Colonic mucosa (tissue), 4 donors: ENCODE measurements around the gene CPEB4. TPM values are rescaled to one million over a fixed set of nuclear protein-coding genes. Genes with fewer than 3 reads are reported as not detected.

Source experiments
- DNase-seq: peaks from one replicate; pipeline ENCODE4 v3.0.0-alpha.2; 2020
- H3K27ac ChIP-seq: fragments of 200-600 bp; one replicate; pipeline ENCODE4 v1.8.0; 2021
- H3K27me3 ChIP-seq: fragments of 200-600 bp; one replicate; pipeline ENCODE4 v1.8.0; 2021
- H3K36me3 ChIP-seq: fragments of 200-600 bp; one replicate; pipeline ENCODE4 v1.8.0; 2021
- H3K4me1 ChIP-seq: fragments of 200-600 bp; one replicate; pipeline ENCODE4 v1.8.0; 2021; ENCODE audit warnings: mild to moderate bottlenecking
- H3K4me3 ChIP-seq: fragments of 200-600 bp; one replicate; pipeline ENCODE4 v1.8.0; 2021
- H3K9ac ChIP-seq, 2 donors: one replicate each; pipeline ENCODE4 v1.7.0; 2013; ENCODE audit warnings: control low read depth in 2 of 2, low read depth in 2 of 2, low read length in 2 of 2
- H3K9me3 ChIP-seq: fragments of 200-600 bp; one replicate; pipeline ENCODE4 v1.8.0; 2021
- intact Hi-C: fragments of 100-400 bp; cut with DNase I; formaldehyde crosslinking; loops from one replicate; pipeline ENCODE4 v1.14.1; 2022
- total RNA-seq, 2 donors: library from RNA; stranded (reverse); fragmentation: NEBNext Ultra II Directional in 1 of 2; extraction: Animal tissue kit (Norgen Biotek cat#: 25700) in 1 of 2; gene quantifications; one replicate each; pipeline ENCODE4 v1.2.1, GENCODE V29; 2021
- TF ChIP-seq, protein P1 (sequence below): fragments of 200-600 bp; IDR thresholded peaks from one replicate; pipeline ENCODE4 v1.8.0; 2022; ENCODE audit warnings: antibody characterized with exemption, mild to moderate bottlenecking
- donor health status: healthy.
- donor health status: DM: no; HTN: no; CAD: no.
- donor health status: DM: no; HTN: no; CAD: no.

CPEB4 gene
- total RNA-seq, 2 donors from 2014 or later: 23.3 to 41.7 TPM

DNA sequence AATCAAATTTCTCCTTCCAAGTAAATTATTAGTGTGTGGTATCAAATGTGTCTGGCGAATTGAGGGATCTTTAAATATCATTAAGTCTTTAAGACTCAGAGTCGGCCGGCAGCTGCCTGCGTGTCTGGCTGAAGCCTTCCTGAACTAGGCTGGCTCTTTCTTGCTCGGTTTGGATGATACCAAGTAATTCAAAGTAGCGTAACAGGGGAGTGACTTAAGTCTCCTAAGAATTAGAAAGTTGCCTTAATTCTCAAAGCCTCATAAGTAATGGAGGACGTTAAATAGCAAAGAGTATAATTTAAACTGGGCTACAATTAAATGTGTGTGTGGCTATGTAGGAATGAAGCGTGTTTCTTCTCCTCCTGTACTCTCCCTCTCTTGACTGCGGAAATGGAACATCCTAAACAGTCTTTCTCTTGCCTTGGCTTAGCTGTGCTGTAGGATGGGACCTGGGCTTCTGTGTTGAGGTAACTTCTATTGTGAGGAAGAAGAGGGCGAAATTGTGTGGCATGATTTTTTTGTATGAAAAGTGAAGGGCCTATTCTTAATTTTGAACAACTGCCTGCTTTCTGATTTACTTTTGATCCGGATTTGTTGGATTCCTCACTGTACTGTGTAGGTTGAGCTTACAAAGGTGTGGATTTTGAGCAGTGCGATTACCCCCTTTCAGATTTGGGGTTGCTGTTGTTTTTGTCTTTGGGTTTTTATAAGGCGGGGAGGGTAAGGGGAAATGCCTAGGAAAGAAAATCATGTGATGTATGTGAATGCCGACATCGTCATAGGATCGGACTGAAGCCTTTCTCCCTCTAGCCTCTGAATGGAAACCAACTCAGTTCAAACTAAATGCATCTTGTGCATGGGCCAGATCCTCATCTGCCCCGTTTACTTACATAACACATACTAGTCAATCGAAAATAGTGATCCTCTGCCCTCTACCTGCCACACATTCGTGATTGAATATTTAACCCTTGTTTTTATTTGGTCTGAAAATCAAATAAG lies 29.9 kb downstream of the CPEB4 start:
- H3K36me3 ChIP-seq: no peaks in the 10 kb centered on the region
- TF ChIP-seq, protein P1, sequence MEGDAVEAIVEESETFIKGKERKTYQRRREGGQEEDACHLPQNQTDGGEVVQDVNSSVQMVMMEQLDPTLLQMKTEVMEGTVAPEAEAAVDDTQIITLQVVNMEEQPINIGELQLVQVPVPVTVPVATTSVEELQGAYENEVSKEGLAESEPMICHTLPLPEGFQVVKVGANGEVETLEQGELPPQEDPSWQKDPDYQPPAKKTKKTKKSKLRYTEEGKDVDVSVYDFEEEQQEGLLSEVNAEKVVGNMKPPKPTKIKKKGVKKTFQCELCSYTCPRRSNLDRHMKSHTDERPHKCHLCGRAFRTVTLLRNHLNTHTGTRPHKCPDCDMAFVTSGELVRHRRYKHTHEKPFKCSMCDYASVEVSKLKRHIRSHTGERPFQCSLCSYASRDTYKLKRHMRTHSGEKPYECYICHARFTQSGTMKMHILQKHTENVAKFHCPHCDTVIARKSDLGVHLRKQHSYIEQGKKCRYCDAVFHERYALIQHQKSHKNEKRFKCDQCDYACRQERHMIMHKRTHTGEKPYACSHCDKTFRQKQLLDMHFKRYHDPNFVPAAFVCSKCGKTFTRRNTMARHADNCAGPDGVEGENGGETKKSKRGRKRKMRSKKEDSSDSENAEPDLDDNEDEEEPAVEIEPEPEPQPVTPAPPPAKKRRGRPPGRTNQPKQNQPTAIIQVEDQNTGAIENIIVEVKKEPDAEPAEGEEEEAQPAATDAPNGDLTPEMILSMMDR: no peak
- H3K27ac ChIP-seq: peak overlapping the region; percentile 71
- H3K27me3 ChIP-seq: no peaks in the 10 kb centered on the region
- H3K4me3 ChIP-seq: peak overlapping the region; percentile 33
- peaks cover 5% of the 10 kb centered on the region for H3K4me1 ChIP-seq
- DNase-seq: peak; percentile 79
- intact Hi-C loops: no loop called here
- H3K9me3 ChIP-seq: no peaks in the 10 kb centered on the region
- peak overlapping the region in 1 of 2 donors; percentile 82 for H3K9ac ChIP-seq

DNA sequence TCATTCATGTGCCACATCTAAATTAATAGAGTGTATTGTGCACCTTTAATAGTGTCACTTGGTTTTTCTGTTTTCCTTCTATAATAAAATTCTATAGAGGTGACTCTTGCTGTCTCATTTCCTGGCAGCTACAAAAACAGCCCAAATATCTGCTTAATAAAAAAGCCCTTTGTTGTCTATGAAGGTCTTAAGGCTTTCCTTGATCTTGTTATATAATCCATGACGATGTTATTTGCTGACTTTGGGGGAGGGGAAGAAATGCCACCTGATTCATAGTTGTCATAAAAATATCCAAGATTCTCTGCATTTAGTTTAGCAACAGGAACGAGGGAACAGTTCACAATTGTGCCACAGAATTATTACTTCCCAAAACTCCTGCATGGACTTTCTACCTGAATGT lies 31.3 kb downstream of the CPEB4 start:
- no peak overlapping the region for H3K9ac ChIP-seq
- intact Hi-C loops: no loop called here
- peak; percentile 31 for DNase-seq

DNA sequence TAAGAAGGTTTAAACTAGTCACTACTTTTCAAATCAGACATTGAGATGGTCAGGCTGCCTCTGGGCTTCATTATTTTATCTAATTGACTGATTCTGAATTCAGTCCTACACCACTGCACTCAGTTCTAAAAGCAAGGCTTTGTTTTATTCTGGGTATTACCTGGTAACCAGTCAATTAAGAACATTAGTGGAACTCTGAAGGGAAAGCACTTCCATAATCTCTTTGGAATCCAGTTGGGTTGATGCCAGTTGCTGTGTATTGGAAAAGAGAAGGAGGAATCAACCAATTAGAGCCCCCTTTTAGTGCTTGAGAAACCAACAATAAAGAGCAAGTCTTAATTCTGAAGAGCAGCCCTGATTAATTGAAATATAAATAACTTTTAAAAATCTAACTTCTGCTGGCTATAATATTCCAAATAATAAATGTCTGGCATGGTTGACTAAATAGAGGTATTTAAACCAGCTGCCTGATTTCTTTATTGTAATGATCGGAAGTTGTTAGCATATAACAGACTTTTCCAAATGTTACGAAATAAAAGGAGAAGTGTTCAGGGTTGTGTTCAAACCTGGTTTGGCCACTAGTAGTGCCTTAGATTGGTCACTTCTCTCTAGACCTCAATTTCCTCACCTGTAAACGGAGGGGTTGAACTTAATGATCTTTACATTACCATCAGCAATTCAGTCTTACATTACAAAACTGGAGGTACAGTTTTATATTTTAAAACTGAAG lies 32.0 kb downstream of the CPEB4 start:
- no peak for DNase-seq
- Histone ChIP-seq H3K36me3 (no peaks in the 10 kb centered on the region), H3K4me3 (no peak overlapping the region), H3K9ac (no peak overlapping the region), H3K9me3 (no peaks in the 10 kb centered on the region), H3K4me1 (peaks cover 5% of the 10 kb centered on the region), H3K27me3 (no peaks in the 10 kb centered on the region), H3K27ac (no peak overlapping the region)
- intact Hi-C loops: no loop called here
- TF ChIP-seq, protein P1: no peak

More for the DNA sequence above, 31.3 kb downstream of the CPEB4 start:
- Histone ChIP-seq H3K36me3 (no peaks in the 10 kb centered on the region), H3K4me1 (peaks cover 5% of the 10 kb centered on the region), H3K27me3 (no peaks in the 10 kb centered on the region), H3K4me3 (no peak overlapping the region), H3K27ac (no peak overlapping the region), H3K9me3 (no peaks in the 10 kb centered on the region)
- TF ChIP-seq, protein P1: no peak

DNA sequence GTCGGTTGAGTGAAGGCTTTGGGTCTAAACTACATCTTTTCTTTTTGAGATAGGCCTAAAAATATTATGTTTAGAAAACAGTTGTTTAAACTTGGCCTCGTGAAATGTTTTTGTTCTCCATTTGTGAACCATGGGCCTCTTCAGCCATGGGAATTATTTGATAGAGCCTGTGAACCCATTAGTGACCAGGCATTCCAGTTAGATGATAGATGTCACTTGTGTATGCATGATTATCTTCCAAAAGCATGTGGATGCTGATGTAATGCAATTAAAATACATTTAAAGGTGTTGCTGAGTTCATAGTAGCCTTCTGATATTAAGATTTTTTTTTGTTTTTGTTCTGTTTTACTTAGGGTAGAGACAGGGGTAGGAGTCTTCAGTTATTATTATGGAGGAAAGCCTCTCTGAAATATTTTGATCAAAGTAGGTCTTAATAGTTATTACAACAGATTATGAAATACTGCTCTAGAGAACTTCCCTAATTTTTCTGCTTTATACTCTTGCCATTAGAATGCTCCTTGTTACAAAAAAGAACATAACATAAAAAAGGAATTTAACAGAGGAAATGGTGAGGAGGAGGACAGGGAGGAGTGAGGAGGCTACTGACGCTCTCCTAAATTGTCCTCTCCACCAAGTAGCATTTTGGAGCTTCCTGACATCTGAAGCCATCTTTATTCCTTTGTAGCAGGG lies 32.9 kb downstream of the CPEB4 start:
- Histone ChIP-seq H3K4me1 (peaks cover 5% of the 10 kb centered on the region), H3K27me3 (no peaks in the 10 kb centered on the region), H3K36me3 (no peaks in the 10 kb centered on the region), H3K9ac (no peak overlapping the region), H3K9me3 (no peaks in the 10 kb centered on the region), H3K27ac (no peak overlapping the region), H3K4me3 (no peak overlapping the region)
- DNase-seq: no peak
- TF ChIP-seq, protein P1: no peak
- intact Hi-C loops: no loop called here

DNA sequence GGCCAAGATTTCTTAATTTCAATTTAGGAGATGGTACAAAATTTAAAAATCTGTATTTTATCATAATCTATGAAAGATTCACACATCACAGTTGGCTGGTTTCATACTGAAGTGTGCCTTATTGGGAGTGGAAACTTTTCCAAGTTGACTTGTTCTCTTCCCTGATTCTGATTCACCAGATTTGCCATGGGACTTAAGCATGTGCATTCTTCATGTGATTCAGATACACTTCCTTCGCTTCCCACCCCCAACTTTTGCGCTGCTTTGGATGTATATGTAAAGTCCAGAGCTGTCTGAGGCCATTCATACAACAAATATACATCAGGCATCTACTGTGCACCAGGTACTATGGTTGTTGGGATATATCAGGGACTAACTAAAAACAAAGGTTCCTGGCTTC lies 34.4 kb downstream of the CPEB4 start:
- Histone ChIP-seq H3K27ac (no peak overlapping the region), H3K36me3 (no peaks in the 10 kb centered on the region), H3K27me3 (no peaks in the 10 kb centered on the region), H3K9ac (no peak overlapping the region), H3K4me3 (no peak overlapping the region), H3K9me3 (no peaks in the 10 kb centered on the region), H3K4me1 (peaks cover 5% of the 10 kb centered on the region)
- intact Hi-C loops: no loop called here
- TF ChIP-seq, protein P1: no peak
- DNase-seq: no peak
